ENCODE data around the gene PPP1R12C.
A peak's percentile ranks its signal among the peaks of the same experiment; 100 is the strongest.

PPP1R12C gene

DNA sequence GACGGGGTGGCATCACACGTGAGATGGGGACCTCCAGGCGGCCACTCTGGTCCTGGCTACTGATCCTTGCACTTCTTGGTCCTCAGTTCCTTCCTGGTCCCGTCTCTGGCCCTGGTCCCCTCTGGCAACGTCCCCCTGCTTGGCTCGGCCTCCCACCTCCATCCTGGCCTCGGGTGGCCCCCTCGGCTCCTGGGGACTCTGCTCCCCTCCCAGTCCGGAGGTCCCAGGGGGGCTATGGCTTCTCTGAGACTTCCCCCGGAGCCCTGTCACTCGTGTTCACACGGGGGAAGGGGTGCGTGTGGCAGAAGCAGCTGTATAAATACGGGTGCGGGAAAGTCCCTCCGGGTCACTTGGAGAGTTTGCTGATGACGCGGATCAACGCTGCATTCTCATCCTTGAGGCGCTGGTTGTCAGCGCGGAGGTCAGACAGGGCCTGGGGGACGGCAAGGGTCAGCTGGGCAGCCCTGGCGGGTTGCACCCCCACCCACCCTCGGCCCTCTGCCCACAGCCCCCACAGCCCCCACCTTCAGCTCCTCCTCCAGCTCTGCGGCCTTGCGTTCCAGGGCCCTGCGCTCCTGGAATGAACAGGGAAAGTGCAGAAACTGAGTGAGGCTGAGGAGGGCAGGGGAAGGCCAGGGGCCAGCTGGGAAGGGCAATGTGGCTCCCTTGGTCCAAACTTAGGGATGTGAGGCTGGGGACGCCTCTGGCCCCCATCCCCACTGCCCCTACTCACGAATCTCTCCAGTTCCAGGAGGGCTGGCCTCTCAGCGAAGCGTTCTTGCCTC is 26.1 kb downstream of the PPP1R12C start:
- DNase-seq (ENCODE audit: low read depth in 2 of 2): no peak

DNA sequence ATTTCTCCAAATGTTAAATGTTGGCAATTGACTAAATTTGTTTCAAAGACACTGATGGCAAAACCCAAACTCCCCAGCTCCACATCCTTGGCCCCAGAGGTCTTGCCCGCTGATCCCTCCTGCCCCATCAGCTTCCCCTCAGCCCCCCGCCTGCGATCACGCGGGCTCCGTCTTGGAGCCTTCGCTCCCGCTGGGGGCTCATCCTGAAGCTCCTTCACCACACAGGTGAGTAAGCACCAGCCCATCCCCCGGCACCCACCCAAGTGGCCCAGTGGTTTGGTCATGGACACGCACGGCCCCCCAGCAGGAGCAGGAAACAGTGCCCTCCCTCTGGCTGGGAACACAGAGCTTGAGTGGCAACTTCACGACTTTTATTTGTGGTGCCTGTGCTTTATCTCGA is 26.9 kb downstream of the PPP1R12C start:
- DNase-seq (ENCODE audit: low read depth in 2 of 2): no peak

DNA sequence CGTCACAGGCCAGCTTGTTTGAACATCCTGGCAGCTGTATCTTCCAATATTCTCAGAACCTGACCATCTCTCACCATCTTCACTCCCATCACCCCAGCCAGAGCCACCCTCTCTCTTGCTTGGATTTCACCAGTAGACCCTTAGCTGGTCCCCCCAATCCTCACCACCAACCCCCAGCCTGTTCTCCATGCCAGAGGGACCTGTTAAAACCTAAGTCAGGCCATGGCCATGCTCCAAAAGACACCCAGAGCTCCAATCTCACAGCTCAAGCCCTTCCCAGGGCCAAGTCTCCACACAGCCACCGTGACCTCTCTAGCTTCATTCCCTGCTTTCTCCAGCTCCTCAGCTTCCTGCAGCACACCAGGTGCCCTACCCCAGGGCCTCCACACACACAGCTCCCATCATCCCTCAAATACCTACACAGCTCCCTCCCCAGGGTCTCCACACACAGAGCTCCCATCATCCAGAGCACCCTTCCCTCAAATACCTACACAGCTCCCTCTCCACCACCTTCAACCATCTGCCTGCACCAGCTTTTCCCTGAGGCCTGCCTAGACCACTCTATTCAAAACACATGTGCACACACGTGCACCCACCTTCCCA is 28.0 kb downstream of the PPP1R12C start:
- DNase-seq (ENCODE audit: low read depth in 2 of 2): no peak

DNA sequence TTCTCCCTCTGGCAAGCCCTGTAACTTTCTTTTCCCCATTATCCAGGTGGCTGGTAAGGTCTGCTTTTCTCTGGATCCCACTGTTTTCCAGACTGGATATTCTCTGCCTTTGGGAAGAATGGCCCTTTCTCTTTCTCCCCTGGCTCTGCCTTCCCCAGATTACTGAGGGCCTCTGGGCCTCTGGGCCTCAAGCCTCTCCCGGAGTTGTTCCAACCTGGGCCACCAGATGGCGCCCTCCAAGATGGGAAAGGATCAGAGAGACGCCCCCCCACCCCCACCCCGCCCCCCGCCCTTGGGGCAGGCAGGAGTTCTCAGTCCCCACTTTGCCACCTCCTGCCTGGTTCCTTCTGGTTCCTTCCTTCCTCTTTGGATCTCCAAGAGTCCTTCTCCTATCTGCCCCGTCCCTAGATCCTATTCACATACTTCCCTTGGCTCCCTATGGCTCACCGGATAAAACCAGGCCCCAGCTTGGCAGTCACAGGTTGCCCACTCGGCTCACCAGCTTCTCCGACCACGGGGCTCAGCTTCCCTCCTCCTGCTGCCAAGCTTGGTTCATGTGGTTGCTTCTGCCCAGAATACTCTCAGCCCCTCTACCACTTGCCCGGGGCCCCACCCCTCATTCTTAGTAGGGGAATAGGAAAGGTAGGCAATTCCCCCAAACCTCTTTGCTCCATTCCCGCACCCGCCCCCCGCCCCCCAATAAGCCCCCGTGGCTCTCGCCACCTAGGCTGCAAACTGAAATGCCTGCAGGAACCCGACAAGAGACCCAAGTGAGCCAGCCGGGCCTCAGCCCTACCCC is 28.7 kb downstream of the PPP1R12C start:
- peak; percentile 60 to 63 for DNase-seq (ENCODE audit: low read depth in 2 of 2)

DNA sequence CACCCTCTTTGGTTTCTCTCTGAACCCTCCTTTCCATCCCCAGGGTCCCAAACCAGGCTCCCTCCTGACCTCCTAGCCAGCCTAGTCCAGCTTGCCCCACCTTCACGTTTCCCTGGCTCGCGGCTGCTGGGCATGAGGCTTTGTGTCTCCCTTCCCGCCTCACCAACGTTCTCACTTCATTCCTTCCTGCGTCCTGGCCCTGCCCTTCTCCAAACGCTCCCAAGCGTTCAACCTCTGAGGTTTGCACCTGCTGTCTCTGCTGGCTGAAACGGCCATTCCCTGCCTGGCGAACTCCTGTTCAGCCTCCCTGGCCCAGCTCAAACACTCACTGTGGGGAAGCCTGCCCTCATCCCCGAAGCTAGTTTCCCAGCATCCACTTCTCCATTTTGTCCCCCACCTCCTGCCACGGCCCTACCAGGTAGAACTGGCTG is 29.4 kb downstream of the PPP1R12C start:
- no peak for DNase-seq (ENCODE audit: low read depth in 2 of 2)

DNA sequence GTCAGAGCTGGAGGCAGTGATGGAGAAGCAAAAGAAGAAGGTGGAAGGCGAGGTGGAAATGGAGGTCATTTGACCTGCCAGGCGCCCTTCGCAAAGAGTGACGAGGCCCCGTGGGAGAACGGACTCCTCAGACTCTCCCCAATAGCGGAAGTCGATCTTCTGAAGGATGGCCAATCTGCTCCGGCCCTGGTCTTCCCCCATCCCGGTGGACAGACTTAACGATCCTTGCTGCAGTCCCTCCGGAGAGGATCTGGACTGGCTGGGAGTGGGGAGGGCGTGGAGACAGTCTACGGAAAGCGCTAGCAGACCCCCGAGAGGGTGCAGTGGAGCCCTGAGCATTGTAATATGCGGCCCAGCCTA is 29.9 kb downstream of the PPP1R12C start:
- DNase-seq (ENCODE audit: low read depth in 2 of 2): no peak

DNA sequence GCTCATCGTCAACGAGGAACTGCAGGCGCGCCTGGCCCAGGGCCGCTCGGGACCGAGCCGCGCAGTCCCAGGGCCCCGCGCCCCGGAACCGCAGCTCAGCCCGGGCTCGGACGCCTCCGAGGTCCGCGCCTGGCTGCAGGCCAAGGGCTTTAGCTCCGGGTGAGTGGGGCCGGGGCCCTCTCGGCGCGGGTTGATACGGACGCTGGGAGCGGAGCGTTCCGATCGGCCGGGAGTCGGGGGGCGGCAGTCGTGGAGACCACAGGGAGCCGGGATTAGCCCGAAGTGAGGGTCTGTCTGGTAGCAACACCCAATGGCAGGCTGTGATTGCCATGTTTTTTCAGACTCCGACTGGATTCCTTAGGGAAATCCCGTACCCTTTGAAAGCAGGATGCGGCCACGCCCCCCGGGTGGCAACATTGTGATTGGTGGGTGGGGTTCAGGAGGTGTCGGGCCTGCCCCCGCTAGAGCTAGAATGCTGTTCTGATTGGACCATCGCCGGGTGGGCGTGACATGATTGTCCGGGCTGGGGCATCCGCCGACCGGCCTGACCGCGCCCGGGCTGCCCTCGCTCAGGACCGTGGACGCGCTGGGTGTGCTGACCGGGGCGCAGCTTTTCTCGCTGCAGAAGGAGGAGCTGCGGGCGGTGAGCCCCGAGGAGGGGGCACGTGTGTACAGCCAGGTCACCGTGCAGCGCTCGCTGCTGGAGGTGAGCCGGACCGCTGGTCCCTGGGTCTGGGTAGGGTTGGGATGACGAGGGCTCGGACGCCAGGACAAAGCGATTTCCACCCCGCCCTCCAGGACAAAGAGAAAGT is 30.5 kb downstream of the PPP1R12C start:
- DNase-seq (ENCODE audit: low read depth in 2 of 2): peak in 1 of 2 donors; percentile 35

DNA sequence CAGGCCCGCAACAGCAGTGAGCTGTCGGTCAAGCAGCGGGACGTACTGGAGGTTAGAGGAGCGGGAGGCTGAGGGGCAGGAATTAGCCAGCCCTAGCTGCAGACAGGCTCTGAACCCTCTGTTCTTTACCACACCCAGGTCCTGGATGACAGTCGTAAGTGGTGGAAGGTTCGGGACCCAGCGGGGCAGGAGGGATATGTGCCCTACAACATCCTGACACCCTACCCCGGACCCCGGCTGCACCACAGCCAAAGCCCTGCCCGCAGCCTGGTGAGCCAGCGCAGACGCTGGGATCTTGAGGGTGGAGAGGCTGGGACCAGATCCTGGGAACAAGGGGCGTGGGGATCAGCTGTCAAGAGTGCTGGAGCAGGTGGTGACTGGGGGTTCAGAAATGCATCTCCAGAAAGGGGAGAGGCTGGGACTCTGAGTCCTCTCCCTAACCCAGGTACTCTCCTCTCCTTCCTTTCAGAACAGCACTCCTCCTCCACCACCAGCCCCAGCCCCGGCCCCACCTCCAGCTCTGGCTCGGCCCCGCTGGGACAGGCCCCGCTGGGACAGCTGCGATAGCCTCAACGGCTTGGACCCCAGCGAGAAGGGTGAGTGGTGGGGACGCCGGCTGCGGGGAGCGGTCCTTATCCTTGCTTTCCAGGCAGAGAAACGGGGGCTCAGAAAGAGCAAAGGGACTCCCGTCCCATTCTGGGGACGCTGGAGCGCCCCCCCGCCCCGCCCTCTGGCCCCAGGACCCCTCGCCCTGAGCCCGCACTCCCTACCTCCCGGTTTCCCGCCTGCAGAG is 31.3 kb downstream of the PPP1R12C start:
- no peak for DNase-seq (ENCODE audit: low read depth in 2 of 2)

DNA sequence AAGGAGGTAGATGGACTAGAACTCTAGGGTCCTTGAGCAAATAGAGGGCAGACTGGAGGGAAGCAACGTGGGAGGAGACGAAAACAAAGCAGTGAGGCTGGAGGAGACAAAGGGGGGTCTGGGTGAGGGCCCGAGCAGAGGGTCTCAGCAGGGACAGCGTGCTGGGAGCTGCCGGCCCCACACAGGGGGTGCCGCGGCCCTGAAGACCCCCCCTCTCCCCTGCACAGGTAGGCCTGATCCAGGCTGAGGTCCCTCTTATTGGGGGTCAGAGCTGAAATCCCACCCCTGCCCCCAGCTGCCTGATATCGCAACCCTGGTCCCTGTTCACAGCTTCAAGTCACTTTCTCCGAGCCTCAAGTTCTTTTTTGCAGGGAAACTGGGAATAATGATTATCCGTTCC is 33.0 kb downstream of the PPP1R12C start:
- DNase-seq (ENCODE audit: low read depth in 2 of 2): no peak

DNA sequence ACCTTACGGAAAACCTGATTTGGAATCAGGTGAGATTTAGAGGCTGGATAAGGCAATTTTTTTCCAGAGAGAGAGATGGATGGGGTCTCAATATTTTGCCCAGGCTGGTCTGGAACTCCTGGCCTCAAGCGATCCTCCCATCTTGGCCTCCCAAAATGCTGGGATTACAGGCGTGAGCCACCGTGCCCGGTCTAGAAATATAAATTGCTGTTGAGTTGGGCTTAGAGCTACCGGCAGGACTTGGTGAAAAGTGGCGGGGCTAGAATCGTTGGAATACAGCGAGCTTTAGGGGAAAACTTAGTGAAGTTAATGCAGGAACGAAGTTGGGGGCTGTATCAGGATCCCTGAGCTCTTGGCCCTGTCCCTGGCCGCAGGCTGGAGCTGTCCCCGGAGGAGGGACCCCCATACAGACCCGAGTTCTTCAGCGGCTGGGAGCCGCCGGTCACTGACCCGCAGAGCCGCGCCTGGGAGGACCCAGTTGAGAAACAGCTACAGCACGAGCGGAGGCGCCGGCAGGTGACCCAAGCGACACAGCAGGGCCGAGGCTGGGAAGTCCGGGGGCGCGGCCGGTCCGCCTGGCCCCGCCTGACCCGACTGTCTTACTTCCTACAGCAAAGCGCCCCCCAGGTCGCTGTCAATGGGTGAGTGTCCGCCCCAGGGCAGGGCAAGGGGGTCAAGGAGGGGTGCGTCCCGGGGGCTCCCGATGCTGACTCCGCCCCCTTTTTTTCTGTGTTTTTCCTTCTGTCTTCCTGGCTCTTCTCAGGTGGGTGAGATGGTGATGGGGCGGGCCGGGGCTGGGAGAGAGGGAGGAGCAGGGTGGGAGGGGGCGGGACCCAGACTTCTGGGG is 34.2 kb downstream of the PPP1R12C start:
- no peak for DNase-seq (ENCODE audit: low read depth in 2 of 2)

DNA sequence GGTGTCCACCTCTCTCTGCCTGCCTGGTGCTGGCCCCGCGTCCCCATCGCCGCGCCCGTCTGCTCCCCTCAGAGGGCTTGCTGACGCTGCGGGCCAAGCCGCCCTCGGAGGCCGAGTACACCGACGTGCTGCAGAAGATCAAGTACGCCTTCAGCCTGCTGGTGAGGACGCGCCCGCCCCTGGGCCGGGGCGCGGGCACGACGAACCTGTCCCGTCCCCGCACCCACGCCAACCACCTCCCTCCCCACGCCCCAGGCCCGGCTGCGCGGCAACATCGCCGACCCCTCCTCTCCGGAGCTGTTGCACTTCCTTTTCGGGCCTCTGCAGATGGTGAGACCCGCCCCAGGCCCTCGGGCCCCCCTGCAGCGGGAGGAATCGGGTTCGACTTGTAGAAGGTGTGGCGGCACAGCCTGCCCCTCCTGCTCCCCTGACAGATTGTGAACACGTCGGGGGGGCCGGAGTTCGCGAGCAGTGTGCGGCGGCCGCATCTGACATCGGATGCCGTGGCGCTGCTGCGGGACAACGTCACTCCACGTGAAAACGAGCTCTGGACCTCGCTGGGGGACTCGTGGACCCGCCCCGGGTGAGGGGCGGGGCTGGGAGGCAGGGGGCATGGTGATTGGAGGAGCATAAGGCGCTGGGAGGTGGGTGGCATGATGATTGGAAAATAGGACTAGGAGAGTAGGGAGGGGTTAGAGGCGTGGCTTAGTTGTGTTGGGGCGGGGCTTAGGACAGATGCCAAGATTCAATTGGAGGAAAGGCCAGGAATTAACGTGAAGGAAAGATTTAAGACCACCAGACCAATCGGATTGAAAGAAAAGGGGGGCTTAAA is 35.2 kb downstream of the PPP1R12C start:
- no peak for DNase-seq (ENCODE audit: low read depth in 2 of 2)

DNA sequence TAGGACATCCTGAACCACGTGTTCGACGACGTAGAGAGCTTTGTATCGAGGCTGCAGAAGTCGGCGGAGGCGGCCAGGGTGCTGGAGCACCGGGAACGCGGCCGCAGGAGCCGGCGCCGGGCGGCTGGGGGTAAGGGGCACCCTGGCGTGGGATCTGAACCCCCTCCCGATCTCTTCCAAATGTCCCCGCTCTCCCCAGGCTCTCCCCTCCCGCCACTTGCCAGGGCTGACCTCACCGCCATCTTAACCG is 35.7 kb downstream of the PPP1R12C start:
- no peak for DNase-seq (ENCODE audit: low read depth in 2 of 2)

DNA sequence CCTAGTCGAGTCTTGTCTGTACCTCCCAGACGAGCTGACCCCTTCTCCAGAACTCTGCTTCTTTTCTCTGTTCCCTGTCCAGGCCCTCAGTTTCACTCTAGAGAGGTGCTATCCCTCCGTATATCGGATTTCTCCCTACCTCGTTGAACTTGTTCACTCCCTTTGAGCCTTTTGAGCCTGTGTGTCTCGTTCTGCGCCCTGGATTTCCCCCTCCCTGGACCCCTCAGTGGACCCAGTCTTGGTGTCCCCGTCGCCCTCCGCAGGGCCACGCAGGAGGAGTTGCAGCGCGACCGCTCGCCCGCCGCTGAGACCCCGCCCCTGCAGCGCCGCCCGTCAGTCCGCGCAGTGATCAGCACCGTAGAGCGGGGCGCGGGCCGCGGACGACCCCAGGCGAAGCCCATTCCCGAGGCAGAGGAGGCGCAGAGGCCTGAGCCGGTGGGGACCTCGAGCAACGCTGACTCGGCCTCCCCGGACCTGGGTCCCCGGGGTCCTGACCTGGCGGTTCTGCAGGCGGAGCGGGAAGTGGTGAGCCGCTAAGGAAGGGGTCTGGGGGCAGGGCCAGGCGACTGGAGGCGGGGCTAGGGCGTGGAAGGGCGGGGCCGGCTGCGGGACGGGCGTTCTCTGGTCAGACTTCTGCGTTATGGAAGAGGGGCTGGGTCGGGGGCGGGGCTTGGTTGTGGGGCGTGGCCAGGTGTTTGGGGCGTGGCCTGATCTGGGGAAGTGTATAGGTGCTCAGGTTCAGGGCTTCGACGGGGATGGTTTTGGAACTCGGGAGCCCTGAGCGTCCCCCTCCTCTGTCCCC is 36.3 kb downstream of the PPP1R12C start:
- peak; percentile 68 to 77 for DNase-seq (ENCODE audit: low read depth in 2 of 2)

DNA sequence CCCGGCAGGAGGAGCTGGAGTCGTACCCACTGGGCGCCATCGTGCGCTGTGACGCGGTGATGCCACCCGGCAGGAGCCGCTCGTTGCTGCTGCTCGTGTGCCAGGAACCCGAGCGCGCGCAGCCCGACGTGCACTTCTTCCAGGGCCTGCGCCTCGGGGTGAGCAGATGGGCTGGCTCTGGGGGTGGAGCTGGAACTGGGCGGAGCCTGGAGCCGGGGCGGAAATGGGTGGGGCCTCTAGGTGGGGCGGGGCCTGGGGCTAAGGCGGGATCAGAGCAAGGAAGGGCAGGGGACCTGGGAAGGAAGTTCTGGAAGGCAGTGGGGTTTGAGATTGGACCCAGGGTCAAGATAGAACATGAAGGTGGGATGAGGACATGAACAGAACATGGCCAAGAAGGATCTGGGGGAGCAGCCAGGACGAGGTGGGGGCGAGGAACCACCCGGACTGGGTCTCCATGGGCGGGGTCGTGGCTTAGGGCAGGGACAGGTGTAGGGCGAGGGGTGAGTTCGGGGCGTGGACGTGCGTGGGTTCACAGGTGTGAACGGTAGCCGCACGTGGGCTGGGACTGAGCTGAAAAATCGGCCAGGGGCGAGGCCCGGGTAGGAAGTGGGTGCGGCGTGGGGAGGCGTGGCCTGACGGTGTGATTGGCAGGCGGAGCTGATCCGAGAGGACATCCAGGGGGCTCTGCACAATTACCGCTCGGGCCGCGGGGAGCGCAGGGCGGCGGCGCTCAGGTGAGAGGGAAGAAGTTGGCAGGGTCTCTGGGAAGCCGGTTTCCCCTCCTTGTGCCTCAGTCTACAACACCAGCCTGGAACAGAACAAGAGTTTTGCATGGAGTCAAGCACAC is 37.1 kb downstream of the PPP1R12C start:
- peak in 1 of 2 donors; percentile 14 for DNase-seq (ENCODE audit: low read depth in 2 of 2)

DNA sequence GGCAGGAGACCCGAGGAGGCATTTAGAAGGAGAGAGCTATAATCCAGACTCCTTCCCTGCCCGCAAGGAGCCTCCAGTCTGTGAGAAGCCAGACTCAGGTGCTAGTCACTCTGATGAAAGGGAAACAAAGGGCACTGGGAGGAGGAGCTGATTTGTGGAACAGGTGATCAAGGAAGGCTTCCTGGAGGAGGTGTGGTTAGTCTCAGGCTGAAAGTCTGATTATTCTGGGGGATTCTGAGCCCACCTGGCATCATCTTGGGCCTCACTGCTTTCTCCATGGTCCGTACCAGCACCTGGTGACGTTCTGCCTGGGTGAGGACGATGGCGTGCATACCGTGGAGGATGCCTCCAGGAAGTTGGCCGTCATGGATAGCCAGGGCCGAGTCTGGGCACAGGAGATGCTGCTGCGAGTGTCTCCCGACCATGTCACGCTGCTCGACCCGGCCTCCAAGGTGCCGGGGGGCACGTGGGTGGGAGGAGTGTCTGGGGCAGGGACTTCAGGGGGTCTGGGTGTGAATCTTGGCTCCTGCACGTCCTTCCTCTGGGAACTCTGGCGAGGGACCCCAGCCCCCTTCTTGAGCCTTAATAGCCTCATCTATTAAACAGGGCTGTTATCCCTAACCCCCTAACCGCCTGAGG is 37.9 kb downstream of the PPP1R12C start:
- DNase-seq (ENCODE audit: low read depth in 2 of 2): no peak

DNA sequence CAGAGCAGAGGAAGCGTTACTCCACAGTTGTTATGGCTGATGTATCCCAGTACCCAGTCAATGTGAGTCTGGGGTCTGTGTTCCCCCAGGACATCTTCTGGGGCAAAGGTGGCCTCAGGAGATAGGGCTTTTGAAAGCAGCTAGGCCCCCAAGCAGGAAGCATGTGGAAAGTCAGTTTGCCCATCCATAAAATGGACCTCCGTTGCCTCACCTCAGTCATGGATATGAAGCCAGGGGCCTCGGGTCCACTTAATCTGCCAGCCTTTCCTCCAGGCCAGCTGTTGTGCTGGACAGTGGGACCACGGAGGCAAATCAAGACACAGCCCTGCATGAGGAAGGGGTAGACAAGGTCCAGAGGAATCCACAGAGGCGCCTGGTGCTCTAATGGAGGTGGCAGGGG is 38.4 kb downstream of the PPP1R12C start:
- DNase-seq (ENCODE audit: low read depth in 2 of 2): no peak

DNA sequence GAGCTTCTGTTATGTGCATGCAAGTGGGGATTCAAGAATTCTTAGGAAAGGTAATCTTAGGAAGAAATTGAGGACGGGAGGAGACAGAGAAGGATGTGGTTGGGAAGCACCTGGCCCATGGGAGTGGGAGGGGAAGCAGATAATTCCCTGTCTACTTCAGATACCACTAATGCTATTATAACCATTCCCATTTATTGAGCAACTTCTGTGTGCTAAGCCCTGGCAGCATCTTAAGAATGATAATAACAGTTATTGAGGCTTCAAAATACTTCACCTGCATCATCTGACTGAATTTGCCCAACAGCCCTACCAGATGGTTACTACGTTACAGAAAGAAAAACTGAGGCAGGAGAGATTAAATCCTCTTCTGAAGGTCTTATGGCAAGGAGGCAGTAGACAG is 40.3 kb downstream of the PPP1R12C start:
- DNase-seq (ENCODE audit: low read depth in 2 of 2): no peak
